Ammon's horn (tissue), 1 donor: ENCODE data around the gene DDX25.

Experiments used
- DNase-seq: peaks from one replicate; pipeline ENCODE4 v3.0.0-alpha.2; 2016; ENCODE audit warnings: low spot score

The DDX25 gene

GRCh38 chr11:125950696-125951651 lies 46.7 kb downstream of the DDX25 start:
- no peak for DNase-seq

- no peak for DNase-seq
Observed at GRCh38 chr11:125951731-125952130, 47.4 kb downstream of the DDX25 start.

- DNase-seq, result no peak
Observed at GRCh38 chr11:125952559-125952958, 48.3 kb downstream of the DDX25 start.

- DNase-seq, result no peak
Observed at GRCh38 chr11:125952973-125953372, 48.7 kb downstream of the DDX25 start.

GRCh38 chr11:125953401-125953935 lies 49.2 kb downstream of the DDX25 start:
- no peak for DNase-seq

GRCh38 chr11:125954123-125954944 lies 50.0 kb downstream of the DDX25 start:
- no peak for DNase-seq

- no peak for DNase-seq
Observed at GRCh38 chr11:125954945-125955640, 50.8 kb downstream of the DDX25 start.

- no peak for DNase-seq
Observed at GRCh38 chr11:125955856-125956255, 51.5 kb downstream of the DDX25 start.

GRCh38 chr11:125956391-125957134 lies 52.3 kb downstream of the DDX25 start:
- DNase-seq, result peak; percentile 62

GRCh38 chr11:125957618-125958332 lies 53.5 kb downstream of the DDX25 start:
- DNase-seq, result no peak

- DNase-seq, result no peak
Observed at GRCh38 chr11:125958872-125959400, 54.6 kb downstream of the DDX25 start.

GRCh38 chr11:125959511-125959910 lies 55.2 kb downstream of the DDX25 start:
- DNase-seq, result no peak

GRCh38 chr11:125959931-125960330 lies 55.6 kb downstream of the DDX25 start:
- DNase-seq, result no peak

- no peak for DNase-seq
Observed at GRCh38 chr11:125960771-125961170, 56.5 kb downstream of the DDX25 start.

- DNase-seq, result no peak
Observed at GRCh38 chr11:125967515-125967914, 63.2 kb downstream of the DDX25 start.

- no peak for DNase-seq
Observed at GRCh38 chr11:125968354-125968753, 64.0 kb downstream of the DDX25 start.

- no peak for DNase-seq
Observed at GRCh38 chr11:125971618-125972017, 67.3 kb downstream of the DDX25 start.

- DNase-seq, result no peak
Observed at GRCh38 chr11:125974284-125974683, 70.0 kb downstream of the DDX25 start.

GRCh38 chr11:125975634-125976033 lies 71.3 kb downstream of the DDX25 start:
- no peak for DNase-seq

- DNase-seq, result no peak
Observed at GRCh38 chr11:125976156-125976555, 71.8 kb downstream of the DDX25 start.
